Measurements from ENCODE around the gene SCN1B.
"Not testable (repeated sequence)": the region's sequence is repeated elsewhere in the genome, so short reads cannot be mapped to it uniquely, and the experiment has no call there.

SCN1B gene

DNA sequence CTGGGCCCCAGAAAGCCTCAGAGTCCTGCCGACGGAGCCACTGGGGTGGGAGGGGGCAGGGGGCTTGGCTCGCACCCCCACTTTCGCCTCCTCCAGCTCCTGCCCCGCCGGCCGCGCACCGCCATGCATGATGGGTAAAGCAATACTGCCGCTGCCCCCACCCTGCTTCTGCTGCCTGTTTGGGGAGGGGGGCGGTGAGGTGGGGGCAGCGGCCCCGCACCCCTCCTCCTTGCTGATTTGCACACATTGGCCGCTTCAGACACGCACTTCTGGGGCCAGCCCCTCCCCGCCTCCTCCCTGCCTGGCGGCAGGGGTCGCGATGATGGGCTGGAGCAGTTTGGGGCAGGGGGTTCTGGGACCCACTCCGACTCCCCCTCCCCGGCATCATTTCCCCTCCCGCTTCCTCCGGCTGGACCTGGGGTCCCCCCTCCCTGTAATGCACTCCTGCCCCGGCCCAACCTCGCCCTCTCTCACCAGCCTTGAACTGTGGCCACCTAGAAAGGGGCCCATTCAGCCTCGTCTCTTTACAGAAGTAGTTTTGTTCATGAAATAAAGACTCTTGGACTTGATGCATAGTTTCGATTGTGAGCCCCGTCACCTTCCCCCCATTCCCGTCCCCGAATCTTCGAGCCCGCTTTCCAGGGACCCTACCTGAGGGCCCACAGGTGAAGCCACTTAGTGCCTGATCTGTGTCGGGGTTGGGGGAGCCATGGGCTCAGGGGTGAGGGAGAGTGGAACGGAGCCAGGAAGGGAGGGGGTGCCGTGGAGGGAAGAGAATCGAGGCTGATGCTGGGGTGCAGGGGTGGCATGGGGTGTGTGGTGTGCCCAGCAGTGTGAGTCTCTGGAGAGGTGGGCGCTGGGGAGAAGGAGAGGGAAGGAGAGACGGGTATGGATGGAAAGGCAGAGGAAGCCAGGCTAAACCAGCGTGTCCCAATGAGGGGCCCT lies 9.9 kb downstream of the SCN1B start:
- no peak for FAIRE-seq

GRCh38 chr19:35040826-35041547 lies 10.7 kb downstream of the SCN1B start:
- no peak for FAIRE-seq

GRCh38 chr19:35041548-35042055 lies 11.3 kb downstream of the SCN1B start, which contains the start of gene HPN:
Gene HPN, plus strand, starts transcription at chr19:35041721. Its CDS starts 786 bp downstream, at chr19:35042507.
- no peak for FAIRE-seq

DNA sequence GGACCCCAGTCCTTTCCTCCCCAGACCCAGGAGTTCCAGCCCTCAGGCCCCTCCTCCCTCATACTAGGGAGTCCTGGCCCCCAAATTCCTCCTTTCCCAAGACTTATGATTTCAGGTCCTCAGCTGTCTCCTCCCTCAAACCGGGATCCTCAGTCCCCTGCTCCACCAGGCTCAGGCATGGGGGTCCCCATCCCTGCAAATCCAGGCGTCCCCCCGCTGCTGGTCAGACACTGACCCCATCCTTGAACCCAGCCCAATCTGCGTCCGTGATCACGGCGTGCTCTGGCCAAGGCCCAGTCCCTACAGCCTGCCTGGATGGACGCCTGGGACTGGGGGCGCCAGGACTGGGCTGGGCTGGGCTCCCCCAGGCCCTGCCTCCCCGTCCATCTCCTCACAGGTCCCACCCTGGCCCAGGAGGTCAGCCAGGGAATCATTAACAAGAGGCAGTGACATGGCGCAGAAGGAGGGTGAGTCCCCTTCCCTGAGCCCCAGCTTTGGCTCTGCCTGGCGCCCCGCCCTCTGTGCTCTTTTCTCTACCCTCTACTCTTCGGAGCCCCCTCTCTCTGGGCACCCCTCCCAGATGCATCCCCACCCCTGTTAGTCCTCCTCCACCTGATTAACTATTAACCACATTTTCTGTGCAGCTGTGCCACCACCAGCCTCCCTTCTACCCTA lies 11.9 kb downstream of the SCN1B start:
- FAIRE-seq: no peak

DNA sequence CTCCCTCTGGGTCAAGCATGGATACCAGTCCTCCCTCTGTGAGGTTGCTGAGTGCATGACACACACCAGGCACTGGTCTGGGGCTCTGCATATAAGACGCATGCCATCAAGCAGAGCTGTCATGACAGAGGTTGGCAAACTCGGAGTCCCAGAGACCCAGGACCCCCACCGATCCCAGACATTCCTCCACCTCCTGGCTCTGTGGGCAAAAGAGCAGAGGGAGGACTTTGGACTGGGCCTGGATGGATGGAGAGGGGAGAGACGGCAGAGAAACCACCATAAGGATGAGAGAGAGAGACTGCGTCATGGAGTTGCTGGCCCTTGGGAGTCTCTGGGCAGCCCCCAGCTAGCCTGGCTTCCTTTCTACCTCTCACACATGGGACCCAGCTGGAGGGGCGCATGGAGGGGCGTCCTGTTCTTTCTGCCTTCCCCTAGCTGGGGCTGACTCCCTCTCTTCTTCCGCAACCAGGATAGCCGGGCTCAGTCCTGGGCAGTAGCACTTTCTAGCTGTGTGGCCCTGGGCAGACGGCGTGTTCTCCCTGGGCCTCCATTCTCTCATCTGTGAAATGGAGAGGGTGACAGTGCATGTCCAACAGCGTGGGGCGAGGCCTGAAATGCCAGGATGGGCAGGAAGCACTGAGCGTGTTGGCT lies 12.8 kb downstream of the SCN1B start:
- no peak for FAIRE-seq

DNA sequence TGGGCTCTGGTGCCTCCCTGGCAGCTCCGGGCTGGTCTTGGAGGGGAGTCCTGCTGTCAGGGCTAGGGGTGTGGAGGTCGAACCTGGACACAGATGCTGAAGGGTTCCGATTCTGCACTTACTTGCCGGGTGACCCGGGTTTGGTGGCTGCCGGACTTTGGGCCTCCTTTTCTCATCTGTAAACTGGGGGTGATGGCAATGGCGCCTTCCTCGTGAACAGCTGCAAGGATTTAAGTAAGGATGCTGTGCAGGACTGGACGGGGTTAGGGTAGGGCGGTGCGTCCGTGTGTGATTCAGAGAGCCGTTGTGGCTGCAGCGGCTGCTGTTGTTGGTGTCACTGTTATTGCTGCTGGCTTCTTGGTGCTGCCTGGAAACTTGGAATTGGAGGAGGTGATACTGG lies 13.6 kb downstream of the SCN1B start:
- FAIRE-seq: no peak

- FAIRE-seq: no peak
Measured at GRCh38 chr19:35044317-35045117, 14.2 kb downstream of the SCN1B start.

DNA sequence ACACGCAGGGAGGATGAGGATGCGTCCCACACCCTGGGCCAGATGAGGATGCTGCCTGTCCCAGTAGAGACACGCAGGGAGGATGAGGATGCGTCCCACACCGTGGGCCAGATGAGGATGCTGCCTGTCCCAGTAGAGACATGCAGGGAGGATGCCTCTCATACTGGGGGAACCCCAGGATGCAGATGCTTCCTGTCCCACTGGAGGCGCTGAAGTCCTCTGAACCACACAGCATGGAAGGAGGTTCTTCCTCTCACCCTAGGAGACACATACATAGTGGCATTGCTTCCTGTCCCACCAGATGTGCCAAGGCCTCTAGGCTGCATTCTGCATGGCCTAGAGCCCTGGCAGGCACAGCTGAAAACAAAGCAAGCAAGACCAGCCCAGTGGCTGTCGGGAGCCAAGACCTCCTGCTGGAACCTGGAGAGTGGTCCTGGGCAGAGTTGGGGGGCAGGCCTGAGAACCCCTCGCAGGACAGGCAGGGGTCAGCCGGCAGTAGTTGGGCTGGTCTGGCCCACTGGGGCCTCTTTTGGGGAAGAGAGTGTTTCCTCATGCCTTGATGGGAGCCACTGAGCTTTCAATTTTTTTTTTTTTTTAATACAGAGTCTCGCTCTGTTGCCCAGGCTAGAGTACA lies 15.5 kb downstream of the SCN1B start:
- no peak for FAIRE-seq

DNA sequence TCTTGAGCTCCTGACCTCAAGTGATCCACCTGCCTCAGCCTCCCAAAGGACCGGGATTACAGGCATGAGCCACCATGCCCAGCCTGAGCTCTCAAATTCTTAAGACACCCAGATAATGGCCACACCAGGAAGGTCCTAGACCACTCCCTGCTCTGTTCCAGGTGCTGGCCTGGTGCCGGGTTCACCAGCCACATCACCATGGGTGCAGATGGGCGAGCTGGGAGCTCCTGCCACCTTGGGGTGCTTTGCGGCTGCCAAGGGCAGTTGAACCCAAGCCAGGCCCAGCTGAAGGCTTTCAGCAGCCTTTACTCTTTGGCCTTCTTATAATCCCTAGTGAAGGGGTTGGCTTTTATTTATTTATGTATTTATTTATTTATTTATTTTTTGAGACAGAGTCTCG lies 16.2 kb downstream of the SCN1B start:
- FAIRE-seq: no peak

DNA sequence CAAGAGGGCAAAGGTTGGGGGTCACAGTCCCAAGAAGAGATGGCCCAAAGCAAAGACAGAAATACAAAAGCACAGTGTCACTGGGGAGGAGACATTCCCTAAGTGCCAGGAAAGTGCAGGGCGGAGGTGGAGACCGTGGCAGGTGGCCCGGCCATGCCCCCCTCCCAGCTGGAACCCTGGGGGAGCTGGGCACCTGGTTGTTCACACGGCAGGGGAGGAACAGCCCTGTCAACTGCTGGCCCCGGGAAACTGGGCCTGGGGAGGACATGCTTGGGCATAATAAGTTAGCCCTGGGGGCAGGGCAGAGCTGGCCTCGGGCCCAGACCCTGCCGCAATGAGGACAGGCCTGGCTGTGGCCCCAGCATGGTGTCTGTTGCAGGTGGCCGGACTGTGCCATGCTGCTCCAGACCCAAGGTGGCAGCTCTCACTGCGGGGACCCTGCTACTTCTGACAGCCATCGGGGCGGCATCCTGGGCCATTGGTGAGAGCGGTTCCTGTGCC lies 18.7 kb downstream of the SCN1B start:
- no peak for FAIRE-seq

GRCh38 chr19:35049456-35049855 lies 19.2 kb downstream of the SCN1B start:
- no peak for FAIRE-seq

DNA sequence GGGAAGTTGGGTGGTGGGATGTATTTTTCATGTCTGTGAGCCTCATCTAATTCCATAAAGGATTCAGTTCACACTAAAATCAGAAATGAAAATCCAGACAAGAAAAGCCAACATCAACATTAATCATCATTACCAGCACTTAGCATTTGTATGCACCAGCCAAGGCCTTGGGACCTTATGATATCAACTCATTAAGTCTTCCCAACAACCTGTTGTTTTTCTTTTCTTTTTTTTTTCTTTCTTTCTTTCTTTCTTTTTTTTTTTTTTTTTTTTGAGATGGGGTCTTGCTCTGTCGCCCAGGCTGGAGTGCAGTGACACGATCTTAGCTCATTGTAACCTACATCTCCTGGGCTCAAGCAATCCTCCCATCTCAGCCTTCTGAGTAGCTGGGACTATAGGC lies 20.4 kb downstream of the SCN1B start:
- not testable (repeated sequence) for FAIRE-seq

GRCh38 chr19:35051268-35051667 lies 21.0 kb downstream of the SCN1B start:
- FAIRE-seq: not testable (repeated sequence)

DNA sequence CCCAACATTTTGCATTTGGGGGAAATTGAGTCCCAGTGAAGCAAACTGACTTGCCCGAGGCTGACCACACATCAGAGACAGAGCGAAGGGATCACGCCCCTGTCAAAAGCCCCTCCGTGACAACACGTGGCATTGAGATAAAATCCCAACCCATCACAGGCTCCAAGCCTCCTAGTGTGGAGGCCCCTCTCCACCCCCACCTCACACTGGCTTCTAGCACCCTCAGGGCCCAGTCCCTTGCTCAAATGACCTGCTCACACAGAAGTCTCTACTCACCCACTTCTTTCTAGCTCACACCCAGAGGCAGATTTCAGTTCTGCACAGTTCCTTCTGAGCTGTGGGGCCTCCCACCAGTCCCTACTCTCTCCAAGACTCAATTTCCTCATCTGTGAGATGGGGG lies 21.5 kb downstream of the SCN1B start:
- FAIRE-seq: no peak

- no peak for FAIRE-seq
Measured at GRCh38 chr19:35052599-35053190, 22.4 kb downstream of the SCN1B start.

DNA sequence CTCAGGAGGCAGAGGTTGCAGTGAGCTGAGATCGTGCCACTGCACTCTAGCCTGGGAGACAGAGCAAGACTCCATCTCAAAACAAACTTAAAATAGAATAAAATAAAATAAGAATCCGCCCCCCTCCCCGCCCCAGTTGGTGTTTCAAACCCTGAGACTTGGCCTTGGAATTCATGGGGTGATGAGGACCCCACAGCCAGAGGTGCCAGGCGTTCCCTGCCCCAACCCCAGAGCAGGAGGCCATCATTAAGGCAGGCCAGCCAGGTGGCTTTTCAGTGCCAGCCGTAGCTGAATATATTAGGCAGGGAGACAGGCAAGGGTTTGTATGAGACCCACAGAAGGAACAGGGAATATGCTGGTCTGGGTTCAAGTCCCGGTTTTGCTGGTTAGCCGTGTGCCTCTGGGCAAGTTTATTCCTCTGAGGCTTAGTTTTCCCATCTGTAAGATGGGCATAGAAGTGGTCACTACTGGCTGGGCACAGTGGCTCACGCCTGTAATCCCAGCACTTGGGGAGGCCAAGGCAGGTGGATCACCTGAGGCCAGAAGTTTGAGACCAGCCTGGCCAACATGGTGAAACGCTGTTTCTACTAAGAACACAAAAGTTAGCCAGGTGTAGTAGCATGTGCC lies 23.5 kb downstream of the SCN1B start:
- FAIRE-seq: no peak

GRCh38 chr19:35054626-35055025 lies 24.4 kb downstream of the SCN1B start:
- FAIRE-seq: no peak

DNA sequence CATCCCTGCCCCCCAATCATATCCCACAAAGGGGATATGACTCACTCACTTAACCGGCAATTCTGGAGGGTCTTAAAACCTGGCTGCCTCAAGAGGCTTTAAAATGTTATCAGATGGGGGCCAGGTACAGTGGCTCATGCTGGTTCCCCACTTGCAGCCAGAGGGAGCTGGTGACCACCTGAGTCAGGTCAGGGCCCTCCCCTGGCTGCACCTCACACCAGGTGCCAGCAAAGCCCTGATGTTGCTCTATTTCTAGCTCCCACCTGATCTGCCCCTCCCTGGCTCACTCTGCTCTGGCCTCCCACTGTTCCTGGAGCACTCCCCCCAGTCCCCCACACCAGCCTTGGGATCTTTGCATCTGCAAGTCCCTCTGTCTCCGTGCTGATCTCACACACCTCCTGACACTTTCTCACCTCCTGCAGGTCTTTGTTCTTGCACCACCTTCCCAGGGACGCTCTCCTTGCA lies 25.5 kb downstream of the SCN1B start:
- FAIRE-seq: no peak

DNA sequence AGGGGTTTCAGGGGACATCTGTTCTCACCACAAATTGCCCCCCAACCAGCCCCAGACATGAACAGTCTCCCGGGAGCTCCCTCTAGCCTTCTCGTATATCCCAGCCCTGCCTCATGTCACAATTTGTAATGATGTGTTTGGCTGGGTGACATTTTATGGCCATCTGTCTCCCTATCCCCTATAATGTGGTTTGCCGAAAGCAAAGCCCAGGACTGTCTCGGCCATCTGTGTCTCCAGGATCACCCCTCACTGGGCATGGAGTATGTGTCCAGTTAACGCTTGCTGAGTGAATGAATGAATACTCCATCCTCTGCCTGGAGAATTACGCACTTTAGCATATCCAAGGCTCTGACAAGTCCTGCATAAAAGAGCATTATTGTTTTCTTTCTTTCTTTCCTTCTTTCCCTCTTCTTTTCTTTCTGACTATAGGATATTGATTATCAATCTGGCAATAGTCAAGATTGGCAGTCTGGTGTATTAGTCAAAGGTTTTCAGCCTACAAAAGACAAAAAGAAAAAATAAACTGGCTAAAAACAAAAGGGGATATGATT lies 26.3 kb downstream of the SCN1B start:
- FAIRE-seq: no peak

GRCh38 chr19:35058370-35058769 lies 28.1 kb downstream of the SCN1B start:
- peak; percentile 81 for FAIRE-seq

Data from TTC549 (cell line).